ENCODE results near the gene PLXNA2. TPM values are rescaled to one million over a fixed set of nuclear protein-coding genes. Genes with fewer than 3 reads are reported as not detected.

PLXNA2 gene
- total RNA-seq, 1 donor from 2014 or later, result 0.82 TPM

GRCh38 chr1:208034135-208034534 lies 210.0 kb downstream of the PLXNA2 start:
- H3K9me3 Mint-ChIP-seq, result no peaks in the 10 kb centered on the region
- H3K27ac Mint-ChIP-seq, result no peak overlapping the region
- no peak for ATAC-seq (ENCODE audit: low read depth)
- no peak for TF ChIP-seq CTCF (IDR thresholded peaks at IDR 0.05)
- DNase-seq, result no peak
- no peaks in the 10 kb centered on the region for H3K4me1 Mint-ChIP-seq
- H3K27me3 Mint-ChIP-seq, result peaks cover 4% of the 10 kb centered on the region
- H3K4me3 Mint-ChIP-seq, result no peak overlapping the region
- no peaks in the 10 kb centered on the region for H3K36me3 Mint-ChIP-seq (ENCODE audit: low read depth)
- POLR2A ChIA-PET, result no interaction called here
- intact Hi-C loops (cut with micrococcal nuclease), result no loop called here
- CTCF ChIA-PET, result no interaction called here

- CTCF ChIA-PET, result no interaction called here
- intact Hi-C loops (cut with micrococcal nuclease), result no loop called here
- no peak for ATAC-seq (ENCODE audit: low read depth)
These were observed 210.9 kb downstream of the PLXNA2 start for GRCh38 chr1:208033236-208033635.

GRCh38 chr1:208031932-208032320 lies 212.3 kb downstream of the PLXNA2 start:
- POLR2A ChIA-PET, result no interaction called here
- ATAC-seq (ENCODE audit: low read depth) (no peak), DNase-seq (no peak)
- Mint-ChIP-seq H3K27me3 (peaks cover 4% of the 10 kb centered on the region), H3K36me3 (ENCODE audit: low read depth) (no peaks in the 10 kb centered on the region), H3K4me1 (no peaks in the 10 kb centered on the region), H3K27ac (no peak overlapping the region), H3K9me3 (no peaks in the 10 kb centered on the region), H3K4me3 (no peak overlapping the region)
- CTCF ChIA-PET, result no interaction called here
- TF ChIP-seq CTCF (IDR thresholded peaks at IDR 0.05), result no peak
- intact Hi-C loops (cut with micrococcal nuclease), result no loop called here

More at GRCh38 chr1:208033236-208033635, 210.9 kb downstream of the PLXNA2 start:
- Mint-ChIP-seq H3K27me3 (peaks cover 4% of the 10 kb centered on the region), H3K36me3 (ENCODE audit: low read depth) (no peaks in the 10 kb centered on the region), H3K9me3 (no peaks in the 10 kb centered on the region), H3K4me3 (no peak overlapping the region), H3K4me1 (no peaks in the 10 kb centered on the region), H3K27ac (no peak overlapping the region)
- TF ChIP-seq CTCF (IDR thresholded peaks at IDR 0.05), result no peak
- POLR2A ChIA-PET, result no interaction called here
- DNase-seq, result no peak

GRCh38 chr1:208031316-208031931 lies 212.8 kb downstream of the PLXNA2 start:
- ATAC-seq (ENCODE audit: low read depth) (no peak), DNase-seq (no peak)
- TF ChIP-seq CTCF (IDR thresholded peaks at IDR 0.05), result no peak
- intact Hi-C loops (cut with micrococcal nuclease), result no loop called here
- Mint-ChIP-seq H3K36me3 (ENCODE audit: low read depth) (no peaks in the 10 kb centered on the region), H3K4me1 (no peaks in the 10 kb centered on the region), H3K9me3 (no peaks in the 10 kb centered on the region), H3K4me3 (no peak overlapping the region), H3K27me3 (peaks cover 4% of the 10 kb centered on the region), H3K27ac (no peak overlapping the region)
- ChIA-PET CTCF (no interaction called here), POLR2A (no interaction called here)

- Mint-ChIP-seq H3K4me3 (no peak overlapping the region), H3K4me1 (no peaks in the 10 kb centered on the region), H3K36me3 (ENCODE audit: low read depth) (no peaks in the 10 kb centered on the region), H3K27me3 (peaks cover 4% of the 10 kb centered on the region), H3K27ac (no peak overlapping the region), H3K9me3 (no peaks in the 10 kb centered on the region)
- intact Hi-C loops (cut with micrococcal nuclease), result no loop called here
- ChIA-PET CTCF (no interaction called here), POLR2A (no interaction called here)
- ATAC-seq (ENCODE audit: low read depth) (no peak), DNase-seq (no peak)
- no peak for TF ChIP-seq CTCF (IDR thresholded peaks at IDR 0.05)
These were observed 213.7 kb downstream of the PLXNA2 start for GRCh38 chr1:208030288-208031091.

Measured in activated B cell treated with CpG ODN at 0.5 μM for 24 hours (primary cell).